ENCODE results near the gene CHAC1.
"Not testable (repeated sequence)": the region's sequence is repeated elsewhere in the genome, so short reads cannot be mapped to it uniquely, and the experiment has no call there.

CHAC1 gene

GRCh38 chr15:40955930-40956540, 2.8 kb downstream of the CHAC1 start:
- no peak for DNase-seq

GRCh38 chr15:40956541-40956982, 3.3 kb downstream of the CHAC1 start:
- DNase-seq: no peak

GRCh38 chr15:40957041-40957555, 3.8 kb downstream of the CHAC1 start:
- DNase-seq: no peak

GRCh38 chr15:40957581-40958051, 4.3 kb downstream of the CHAC1 start:
- DNase-seq: peak in 36 of 51 donors; percentile 14 to 80 (median 48)

- no peak for DNase-seq
Observed at GRCh38 chr15:40958146-40958545, 4.9 kb downstream of the CHAC1 start.

- no peak for DNase-seq
Observed at GRCh38 chr15:40958723-40959122, 5.5 kb downstream of the CHAC1 start.

- DNase-seq: no peak
Observed at GRCh38 chr15:40959331-40960141, 6.3 kb downstream of the CHAC1 start.

- DNase-seq: no peak
Observed at GRCh38 chr15:40960151-40960885, 7.0 kb downstream of the CHAC1 start.

GRCh38 chr15:40960925-40961324, 7.7 kb downstream of the CHAC1 start:
- DNase-seq: no peak

- DNase-seq: not testable (repeated sequence)
Observed at GRCh38 chr15:40961740-40962139, 8.5 kb downstream of the CHAC1 start.

GRCh38 chr15:40962317-40962716, 9.0 kb downstream of the CHAC1 start:
- DNase-seq: not testable (repeated sequence)

- no peak for DNase-seq
Observed at GRCh38 chr15:40963201-40963600, 9.9 kb downstream of the CHAC1 start.

GRCh38 chr15:40964006-40964405, 10.7 kb downstream of the CHAC1 start:
- DNase-seq: no peak

GRCh38 chr15:40964634-40965033, 11.4 kb downstream of the CHAC1 start:
- no peak for DNase-seq

GRCh38 chr15:40968290-40969085, 15.2 kb downstream of the CHAC1 start:
- no peak for DNase-seq

GRCh38 chr15:40969363-40969762, 16.1 kb downstream of the CHAC1 start:
- no peak for DNase-seq

GRCh38 chr15:40974879-40975278, 21.6 kb downstream of the CHAC1 start:
- no peak for DNase-seq

- DNase-seq: peak in 1 of 51 donors; percentile 24
Observed at GRCh38 chr15:40976819-40977218, 23.5 kb downstream of the CHAC1 start.

GRCh38 chr15:40978141-40978540, 24.9 kb downstream of the CHAC1 start:
- no peak for DNase-seq

GRCh38 chr15:40978562-40978961, 25.3 kb downstream of the CHAC1 start:
- no peak for DNase-seq

GRCh38 chr15:40981186-40981585, 27.9 kb downstream of the CHAC1 start:
- DNase-seq: no peak

Data from hypothalamus (tissue), 51 donors.